GM18508 (cell line): Measurements from ENCODE around the gene OSBPL6.
"Not testable (repeated sequence)": the region's sequence is repeated elsewhere in the genome, so short reads cannot be mapped to it uniquely, and the experiment has no call there.

ENCODE experiments used
- ATAC-seq: cut with Tn5 transposase; IDR thresholded peaks from one replicate; pipeline ENCODE4 v1.9.1; 2021; ENCODE audit warnings: moderate number of reproducible peaks; ENCODE audit not compliant: insufficient read depth, unreplicated experiment

Gene OSBPL6

GRCh38 chr2:178193823-178194599 is at the start of gene OSBPL6:
OSBPL6 (plus strand) TSS chr2:178194512; CDS start chr2:178306185, 111,673 bp downstream.
- ATAC-seq, result peak; percentile 48

GRCh38 chr2:178152033-178152432 is 42.3 kb upstream of the OSBPL6 start:
- ATAC-seq, result no peak

- ATAC-seq, result no peak
Measured at GRCh38 chr2:178152542-178152941, 41.8 kb upstream of the OSBPL6 start.

GRCh38 chr2:178152977-178153376 is 41.3 kb upstream of the OSBPL6 start:
- no peak for ATAC-seq

- not testable (repeated sequence) for ATAC-seq
Measured at GRCh38 chr2:178153878-178154277, 40.4 kb upstream of the OSBPL6 start.

- no peak for ATAC-seq
Measured at GRCh38 chr2:178155524-178155923, 38.8 kb upstream of the OSBPL6 start.

GRCh38 chr2:178157574-178157973 is 36.7 kb upstream of the OSBPL6 start:
- no peak for ATAC-seq

GRCh38 chr2:178159966-178160365 is 34.3 kb upstream of the OSBPL6 start:
- ATAC-seq, result no peak

- ATAC-seq, result no peak
Measured at GRCh38 chr2:178160601-178161000, 33.7 kb upstream of the OSBPL6 start.

GRCh38 chr2:178163395-178163794 is 30.9 kb upstream of the OSBPL6 start:
- ATAC-seq, result no peak

- ATAC-seq, result no peak
Measured at GRCh38 chr2:178163911-178164310, 30.4 kb upstream of the OSBPL6 start.

GRCh38 chr2:178173657-178174056 is 20.7 kb upstream of the OSBPL6 start:
- no peak for ATAC-seq

GRCh38 chr2:178177066-178177679 is 17.1 kb upstream of the OSBPL6 start:
- ATAC-seq, result no peak

GRCh38 chr2:178180648-178181047 is 13.7 kb upstream of the OSBPL6 start:
- ATAC-seq, result not testable (repeated sequence)

GRCh38 chr2:178187861-178188260 is 6.5 kb upstream of the OSBPL6 start:
- no peak for ATAC-seq

- no peak for ATAC-seq
Measured at GRCh38 chr2:178188466-178188865, 5.8 kb upstream of the OSBPL6 start.

- no peak for ATAC-seq
Measured at GRCh38 chr2:178191004-178191508, 3.3 kb upstream of the OSBPL6 start.

- ATAC-seq, result no peak
Measured at GRCh38 chr2:178191511-178191910, 2.8 kb upstream of the OSBPL6 start.

- no peak for ATAC-seq
Measured at GRCh38 chr2:178193496-178193822, 853 bp upstream of the OSBPL6 start.

- no peak for ATAC-seq
Measured at GRCh38 chr2:178194600-178195389, 483 bp downstream of the OSBPL6 start.
